ENCODE data around the gene NOTCH2NLA.
"Not testable (repeated sequence)": the region's sequence is repeated elsewhere in the genome, so short reads cannot be mapped to it uniquely, and the experiment has no call there.

DNA sequence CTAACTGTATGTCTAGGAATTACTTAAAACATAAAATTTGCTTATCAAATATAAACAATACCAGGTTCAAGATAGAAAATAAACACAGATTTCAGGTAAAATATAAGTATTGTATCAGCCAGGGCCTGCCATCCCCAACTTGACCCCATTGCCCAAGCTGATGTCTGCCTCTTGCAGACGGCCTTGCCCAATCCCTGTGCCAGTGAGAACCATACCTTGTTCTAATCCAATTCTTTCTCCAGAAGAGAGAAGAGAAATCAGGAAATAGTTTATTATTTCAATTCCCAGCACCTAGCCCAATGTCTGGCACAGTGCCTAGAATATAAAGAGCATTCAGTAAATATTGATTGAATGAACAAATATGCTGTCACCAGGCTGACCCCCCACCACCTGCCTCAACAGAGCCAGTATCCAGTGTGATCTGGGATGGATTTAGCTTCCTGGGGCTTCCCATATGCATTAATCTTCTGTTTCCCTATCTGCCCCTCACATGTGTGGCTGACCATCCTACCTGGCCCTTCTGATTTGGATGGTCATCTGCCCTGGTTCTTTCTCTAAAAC is 29.3 kb upstream of the NOTCH2NLA start:
- TF ChIP-seq, protein P1, sequence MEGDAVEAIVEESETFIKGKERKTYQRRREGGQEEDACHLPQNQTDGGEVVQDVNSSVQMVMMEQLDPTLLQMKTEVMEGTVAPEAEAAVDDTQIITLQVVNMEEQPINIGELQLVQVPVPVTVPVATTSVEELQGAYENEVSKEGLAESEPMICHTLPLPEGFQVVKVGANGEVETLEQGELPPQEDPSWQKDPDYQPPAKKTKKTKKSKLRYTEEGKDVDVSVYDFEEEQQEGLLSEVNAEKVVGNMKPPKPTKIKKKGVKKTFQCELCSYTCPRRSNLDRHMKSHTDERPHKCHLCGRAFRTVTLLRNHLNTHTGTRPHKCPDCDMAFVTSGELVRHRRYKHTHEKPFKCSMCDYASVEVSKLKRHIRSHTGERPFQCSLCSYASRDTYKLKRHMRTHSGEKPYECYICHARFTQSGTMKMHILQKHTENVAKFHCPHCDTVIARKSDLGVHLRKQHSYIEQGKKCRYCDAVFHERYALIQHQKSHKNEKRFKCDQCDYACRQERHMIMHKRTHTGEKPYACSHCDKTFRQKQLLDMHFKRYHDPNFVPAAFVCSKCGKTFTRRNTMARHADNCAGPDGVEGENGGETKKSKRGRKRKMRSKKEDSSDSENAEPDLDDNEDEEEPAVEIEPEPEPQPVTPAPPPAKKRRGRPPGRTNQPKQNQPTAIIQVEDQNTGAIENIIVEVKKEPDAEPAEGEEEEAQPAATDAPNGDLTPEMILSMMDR (conservative IDR thresholded peaks at IDR 0.05), result not testable (repeated sequence)
- not testable (repeated sequence) for TF ChIP-seq EZH2 (IDR thresholded peaks at IDR 0.05; ENCODE audit: low read depth)

All from PC-9 (cell line).